GM12878 (cell line): ENCODE data around the gene COL4A2.

Source experiments
- BACH1 ChIP-seq: fragments of 450-650 bp; IDR thresholded peaks from 2 replicates; pipeline ENCODE4 v1.6.1; 2017; ENCODE audit warnings: mild to moderate bottlenecking, borderline replicate concordance
- CREB1 ChIP-seq: IDR thresholded peaks from 2 replicates; pipeline ENCODE4 v1.6.1; 2012; ENCODE audit warnings: low read depth, mild to moderate bottlenecking, inconsistent platforms
- CTCF ChIP-seq, 3 experiments: IDR thresholded peaks in 2 of 3; conservative IDR thresholded peaks in 1 of 3; 2 replicates each; pipeline ENCODE4 v1.5.1; 2011; ENCODE audit warnings: low read depth in 3 of 3, low read length in 3 of 3, mild to moderate bottlenecking in 3 of 3, control low read depth in 2 of 3, moderate library complexity in 2 of 3, inconsistent platforms in 1 of 3, mixed read lengths in 1 of 3; ENCODE audit not compliant: control insufficient read depth in 2 of 3, insufficient read depth in 1 of 3; ENCODE audit errors: extremely low read depth in 1 of 3
- EGR1 ChIP-seq, 2 experiments: IDR thresholded peaks; 1 replicate in 1 of 2; 2 replicates in 1 of 2; pipeline ENCODE4 v1.6.1; 2011 to 2012; ENCODE audit warnings: low read depth in 2 of 2, low read length in 2 of 2, borderline replicate concordance in 1 of 2, mild to moderate bottlenecking in 1 of 2, moderate library complexity in 1 of 2
- MTA3 ChIP-seq: IDR thresholded peaks from 2 replicates; pipeline ENCODE4 v1.6.1; 2012; ENCODE audit warnings: low read length, inconsistent platforms, borderline replicate concordance
- NFYB ChIP-seq: IDR thresholded peaks from 2 replicates; pipeline ENCODE4 v1.6.1; 2011; ENCODE audit warnings: low read depth, mild to moderate bottlenecking, low read length, improper control_type of control experiment, moderate library complexity; ENCODE audit not compliant: insufficient read depth
- POLR2AphosphoS5 ChIP-seq: IDR thresholded peaks from 2 replicates; pipeline ENCODE4 v1.6.1; 2011; ENCODE audit warnings: mild to moderate bottlenecking, low read length, inconsistent platforms
- RAD21 ChIP-seq: IDR thresholded peaks from 2 replicates; pipeline ENCODE4 v1.6.1; 2011; ENCODE audit warnings: mild to moderate bottlenecking, low read depth, low read length, moderate library complexity; ENCODE audit not compliant: insufficient read depth
- RCOR1 ChIP-seq: conservative IDR thresholded peaks from 2 replicates; pipeline ENCODE4 v1.6.1; 2012; ENCODE audit warnings: low read depth, low read length, improper control_type of control experiment
- TBL1XR1 ChIP-seq: IDR thresholded peaks from 2 replicates; pipeline ENCODE4 v1.6.1; 2012; ENCODE audit warnings: low read depth, low read length, improper control_type of control experiment
- ZSCAN29 ChIP-seq: fragments of 450-650 bp; IDR thresholded peaks from 2 replicates; pipeline ENCODE4 v1.6.1; 2017; ENCODE audit warnings: mild to moderate bottlenecking, moderate library complexity
- TF ChIP-seq, protein P1 (sequence below): fragments of 450-650 bp; IDR thresholded peaks from 2 replicates; pipeline ENCODE4 v1.6.1; 2014; ENCODE audit warnings: mild to moderate bottlenecking
- TF ChIP-seq, protein P2 (sequence below): IDR thresholded peaks from 2 replicates; pipeline ENCODE4 v1.6.1; 2012; ENCODE audit warnings: low read length, inconsistent platforms

GRCh38 chr13:110509971-110510786 is 203.1 kb downstream of the COL4A2 start:
- TF ChIP-seq MTA3 (no peak), BACH1 (no peak), RCOR1 (no peak), POLR2AphosphoS5 (no peak), ZSCAN29 (no peak), CTCF (IDR thresholded peaks at IDR 0.05 in 2 of 3, conservative IDR thresholded peaks at IDR 0.05 in 1 of 3; ENCODE audit: control insufficient read depth in 2 of 3, extremely low read depth in 1 of 3, insufficient read depth in 1 of 3, low read depth in 3 of 3, low read length in 3 of 3) (no peak), RAD21 (no peak), NFYB (no peak), EGR1 (IDR thresholded peaks at IDR 0.05; ENCODE audit: borderline replicate concordance in 1 of 2, low read depth in 2 of 2, low read length in 2 of 2) (no peak), CREB1 (no peak), TBL1XR1 (no peak)
- TF ChIP-seq, protein P1, sequence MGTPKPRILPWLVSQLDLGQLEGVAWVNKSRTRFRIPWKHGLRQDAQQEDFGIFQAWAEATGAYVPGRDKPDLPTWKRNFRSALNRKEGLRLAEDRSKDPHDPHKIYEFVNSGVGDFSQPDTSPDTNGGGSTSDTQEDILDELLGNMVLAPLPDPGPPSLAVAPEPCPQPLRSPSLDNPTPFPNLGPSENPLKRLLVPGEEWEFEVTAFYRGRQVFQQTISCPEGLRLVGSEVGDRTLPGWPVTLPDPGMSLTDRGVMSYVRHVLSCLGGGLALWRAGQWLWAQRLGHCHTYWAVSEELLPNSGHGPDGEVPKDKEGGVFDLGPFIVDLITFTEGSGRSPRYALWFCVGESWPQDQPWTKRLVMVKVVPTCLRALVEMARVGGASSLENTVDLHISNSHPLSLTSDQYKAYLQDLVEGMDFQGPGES, result no peak
- TF ChIP-seq, protein P2, sequence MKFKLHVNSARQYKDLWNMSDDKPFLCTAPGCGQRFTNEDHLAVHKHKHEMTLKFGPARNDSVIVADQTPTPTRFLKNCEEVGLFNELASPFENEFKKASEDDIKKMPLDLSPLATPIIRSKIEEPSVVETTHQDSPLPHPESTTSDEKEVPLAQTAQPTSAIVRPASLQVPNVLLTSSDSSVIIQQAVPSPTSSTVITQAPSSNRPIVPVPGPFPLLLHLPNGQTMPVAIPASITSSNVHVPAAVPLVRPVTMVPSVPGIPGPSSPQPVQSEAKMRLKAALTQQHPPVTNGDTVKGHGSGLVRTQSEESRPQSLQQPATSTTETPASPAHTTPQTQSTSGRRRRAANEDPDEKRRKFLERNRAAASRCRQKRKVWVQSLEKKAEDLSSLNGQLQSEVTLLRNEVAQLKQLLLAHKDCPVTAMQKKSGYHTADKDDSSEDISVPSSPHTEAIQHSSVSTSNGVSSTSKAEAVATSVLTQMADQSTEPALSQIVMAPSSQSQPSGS, result no peak
